CMK (cell line): ENCODE measurements around the gene SPG7.
A peak's percentile ranks its signal among the peaks of the same experiment; 100 is the strongest.

ENCODE experiments used
- DNase-seq: peaks from one replicate; pipeline ENCODE4 v3.0.0-alpha.2; 2010; ENCODE audit warnings: low read depth

Gene SPG7

GRCh38 chr16:89547291-89547690 is 39.1 kb downstream of the SPG7 start:
- DNase-seq: no peak

DNA sequence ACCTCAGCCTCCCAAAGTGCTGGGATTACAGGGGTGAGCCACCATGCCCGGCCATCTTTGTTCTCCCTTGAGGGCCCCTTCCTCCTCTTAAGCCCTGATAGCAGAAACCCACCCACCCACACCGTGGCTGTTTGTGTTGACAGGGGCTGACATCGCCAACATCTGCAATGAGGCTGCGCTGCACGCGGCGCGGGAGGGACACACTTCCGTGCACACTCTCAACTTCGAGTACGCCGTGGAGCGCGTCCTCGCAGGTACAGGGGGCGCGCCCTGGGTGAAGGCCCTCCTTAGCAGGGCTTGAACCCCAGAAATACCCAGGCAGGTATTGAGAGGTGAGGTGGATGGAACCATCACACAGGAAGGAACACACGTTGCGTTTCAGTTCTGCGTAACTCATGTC is 39.7 kb downstream of the SPG7 start:
- DNase-seq: no peak

- no peak for DNase-seq
These were observed 40.3 kb downstream of the SPG7 start for GRCh38 chr16:89548344-89549006.

- no peak for DNase-seq
These were observed 41.0 kb downstream of the SPG7 start for GRCh38 chr16:89549007-89549700.

DNA sequence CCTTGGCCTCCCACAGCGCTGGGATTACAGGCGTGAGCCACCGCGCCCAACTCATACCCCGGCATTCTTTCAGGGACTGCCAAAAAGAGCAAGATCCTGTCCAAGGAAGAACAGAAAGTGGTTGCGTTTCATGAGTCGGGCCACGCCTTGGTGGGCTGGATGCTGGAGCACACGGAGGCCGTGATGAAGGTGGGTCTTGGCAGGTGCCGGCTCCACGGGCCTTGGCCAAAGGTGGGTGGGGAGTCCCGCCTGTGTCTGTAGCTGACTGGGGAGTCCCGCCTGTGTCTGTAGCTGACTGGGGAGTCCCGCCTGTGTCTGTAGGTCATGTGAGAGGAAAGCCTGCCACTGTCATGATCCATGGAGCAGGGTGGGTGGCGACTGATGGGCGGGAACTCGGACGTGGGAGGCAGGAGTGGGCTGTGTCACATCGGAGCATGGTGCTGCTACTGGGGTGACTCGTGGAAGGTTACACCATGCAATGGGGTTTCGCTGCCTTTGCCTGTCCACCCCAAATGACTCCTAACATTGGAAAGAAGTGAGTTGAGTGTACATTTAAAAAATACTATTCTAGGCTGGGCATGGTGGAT is 42.3 kb downstream of the SPG7 start:
- no peak for DNase-seq

DNA sequence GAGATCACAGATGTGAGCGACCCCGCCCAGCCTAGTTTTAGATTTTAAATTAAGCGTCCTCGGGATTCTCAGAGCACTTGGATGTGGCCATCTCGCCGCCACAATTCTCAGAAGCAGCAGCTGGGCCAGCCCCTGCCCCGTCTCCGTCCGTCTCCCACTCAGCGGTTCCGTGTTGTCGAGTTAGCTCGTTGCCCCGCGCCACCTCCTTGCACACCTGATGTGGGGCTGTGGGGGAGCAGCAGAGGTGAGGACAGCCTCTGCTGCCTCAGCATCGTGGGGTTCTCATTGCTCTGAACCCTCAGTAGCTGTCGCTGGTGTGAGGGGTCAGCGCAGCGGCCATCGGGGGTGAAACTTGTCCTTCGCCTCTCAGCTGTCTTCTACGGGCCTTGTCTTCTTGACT is 44.1 kb downstream of the SPG7 start:
- DNase-seq: no peak

GRCh38 chr16:89552913-89553312 is 44.7 kb downstream of the SPG7 start:
- DNase-seq: no peak

DNA sequence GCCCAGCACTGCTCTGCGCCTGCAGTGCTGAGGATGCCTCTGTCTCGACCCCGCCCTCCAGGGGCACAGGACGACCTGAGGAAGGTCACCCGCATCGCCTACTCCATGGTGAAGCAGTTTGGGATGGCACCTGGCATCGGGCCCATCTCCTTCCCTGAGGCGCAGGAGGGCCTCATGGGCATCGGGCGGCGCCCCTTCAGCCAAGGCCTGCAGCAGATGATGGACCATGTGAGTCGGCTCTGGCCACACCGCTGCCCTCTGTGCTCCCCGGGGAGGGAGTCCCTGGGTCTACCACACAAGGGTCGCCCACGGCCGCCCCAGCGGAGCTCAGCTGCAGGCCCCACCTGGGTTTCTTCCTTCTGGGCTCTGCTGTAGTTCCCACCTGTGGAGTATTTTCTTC is 45.5 kb downstream of the SPG7 start:
- DNase-seq: no peak

DNA sequence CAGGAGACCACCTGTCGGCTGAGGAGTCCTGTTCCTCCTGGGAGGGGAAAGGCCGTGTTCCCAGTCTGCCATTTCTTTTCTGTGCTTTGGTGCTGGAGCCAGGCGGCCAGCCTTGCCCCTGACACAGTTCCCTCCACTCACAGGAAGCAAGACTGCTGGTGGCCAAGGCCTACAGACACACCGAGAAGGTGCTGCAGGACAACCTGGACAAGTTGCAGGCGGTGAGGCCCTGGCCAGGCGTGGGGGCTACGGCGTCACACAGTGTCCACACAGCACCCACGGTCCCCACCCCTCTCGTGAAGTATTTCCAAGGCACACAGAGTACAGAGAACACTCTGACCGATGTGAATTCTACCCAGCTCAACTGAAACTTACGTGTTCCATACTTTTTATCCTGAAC is 46.1 kb downstream of the SPG7 start:
- DNase-seq: no peak

DNA sequence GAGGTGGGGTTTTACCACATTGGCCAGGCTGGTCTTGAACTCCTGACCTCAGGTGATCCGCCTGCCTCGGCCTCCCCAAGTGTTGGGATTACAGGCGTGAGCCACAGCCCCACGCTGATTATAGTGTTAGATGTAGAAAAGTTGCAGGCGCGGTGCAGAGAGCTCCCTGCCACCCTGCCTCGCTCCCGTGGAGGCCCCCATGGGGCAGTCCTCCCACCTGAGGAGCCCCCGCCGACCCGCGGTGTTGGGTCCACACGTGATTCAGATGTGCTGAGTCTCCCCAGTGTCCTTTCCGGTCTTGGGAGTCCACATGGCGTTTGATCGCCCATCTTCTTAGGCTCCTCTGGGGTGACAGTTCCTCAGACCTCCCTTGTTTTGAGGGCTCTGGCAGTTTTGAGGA is 47.1 kb downstream of the SPG7 start:
- no peak for DNase-seq

- no peak for DNase-seq
These were observed 47.6 kb downstream of the SPG7 start for GRCh38 chr16:89555780-89556179.

GRCh38 chr16:89556750-89557689 is 48.8 kb downstream of the SPG7 start:
- no peak for DNase-seq

- DNase-seq: no peak
These were observed 49.7 kb downstream of the SPG7 start for GRCh38 chr16:89557690-89558490.

DNA sequence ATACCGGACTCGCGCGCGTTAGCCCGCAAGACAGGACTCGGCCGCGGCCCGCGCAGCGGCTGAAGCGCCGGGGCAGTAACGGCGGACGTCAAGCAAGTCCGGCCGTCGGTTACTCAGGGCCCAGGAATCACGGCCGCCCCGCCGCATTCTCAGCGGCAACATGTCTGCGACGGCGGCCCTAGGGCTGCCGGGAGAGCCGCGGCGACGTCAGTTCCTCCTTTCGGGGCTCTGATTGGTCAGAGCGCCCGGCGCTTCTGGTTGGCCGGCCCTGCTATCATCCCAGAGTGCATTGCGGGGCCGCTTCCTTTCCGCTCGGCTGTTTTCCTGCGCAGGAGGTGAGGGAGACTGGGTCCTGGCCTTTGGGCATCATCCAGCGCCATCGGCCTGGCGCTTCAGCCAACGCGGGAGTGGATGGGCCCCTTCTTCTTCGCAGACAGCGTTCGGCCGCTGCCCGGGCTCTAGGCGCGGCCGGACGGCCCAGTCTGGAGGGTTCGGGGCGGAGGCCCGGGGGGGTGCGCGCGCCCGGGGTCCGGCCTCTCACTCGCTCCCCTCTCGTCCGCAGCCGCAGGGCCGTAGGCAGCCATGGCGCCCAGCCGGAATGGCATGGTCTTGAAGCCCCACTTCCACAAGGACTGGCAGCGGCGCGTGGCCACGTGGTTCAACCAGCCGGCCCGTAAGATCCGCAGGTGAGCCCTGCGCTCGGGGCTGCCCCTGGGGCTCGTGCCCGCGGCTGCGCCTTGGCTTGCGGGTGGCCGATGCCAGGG is 52.4 kb downstream of the SPG7 start, which contains the start of gene RPL13:
Gene RPL13 (plus strand): TSS at position 305 of the 764 bp plus-strand sequence. CDS start 278 bp downstream, at position 583.
- DNase-seq: peak; percentile 89

DNA sequence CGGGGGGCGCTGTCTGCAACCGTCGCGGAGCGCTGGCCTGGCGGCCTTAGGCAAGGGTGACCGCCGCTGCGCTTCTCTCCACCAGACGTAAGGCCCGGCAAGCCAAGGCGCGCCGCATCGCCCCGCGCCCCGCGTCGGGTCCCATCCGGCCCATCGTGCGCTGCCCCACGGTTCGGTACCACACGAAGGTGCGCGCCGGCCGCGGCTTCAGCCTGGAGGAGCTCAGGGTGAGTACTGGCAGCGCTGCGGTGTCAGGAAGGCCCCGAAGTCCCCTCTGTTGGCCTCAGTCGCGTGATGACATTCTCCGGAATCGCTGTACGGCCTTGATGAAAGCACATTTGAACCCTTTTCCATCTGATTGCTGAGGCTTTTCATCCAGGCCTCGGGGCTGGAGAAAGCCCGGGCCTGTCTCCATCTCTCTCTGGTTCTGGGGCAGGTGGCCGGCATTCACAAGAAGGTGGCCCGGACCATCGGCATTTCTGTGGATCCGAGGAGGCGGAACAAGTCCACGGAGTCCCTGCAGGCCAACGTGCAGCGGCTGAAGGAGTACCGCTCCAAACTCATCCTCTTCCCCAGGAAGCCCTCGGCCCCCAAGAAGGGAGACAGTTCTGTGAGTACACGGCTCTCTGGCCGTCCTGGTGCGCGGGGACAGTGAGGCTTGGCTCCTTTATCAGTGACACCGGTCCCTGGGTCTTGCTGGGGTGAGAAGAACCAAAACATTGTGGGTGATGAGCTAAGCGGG is 53.1 kb downstream of the SPG7 start:
- DNase-seq: no peak

- no peak for DNase-seq
These were observed 53.8 kb downstream of the SPG7 start for GRCh38 chr16:89561884-89562599.

DNA sequence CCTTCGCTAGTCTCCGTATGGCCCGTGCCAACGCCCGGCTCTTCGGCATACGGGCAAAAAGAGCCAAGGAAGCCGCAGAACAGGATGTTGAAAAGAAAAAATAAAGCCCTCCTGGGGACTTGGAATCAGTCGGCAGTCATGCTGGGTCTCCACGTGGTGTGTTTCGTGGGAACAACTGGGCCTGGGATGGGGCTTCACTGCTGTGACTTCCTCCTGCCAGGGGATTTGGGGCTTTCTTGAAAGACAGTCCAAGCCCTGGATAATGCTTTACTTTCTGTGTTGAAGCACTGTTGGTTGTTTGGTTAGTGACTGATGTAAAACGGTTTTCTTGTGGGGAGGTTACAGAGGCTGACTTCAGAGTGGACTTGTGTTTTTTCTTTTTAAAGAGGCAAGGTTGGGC is 54.7 kb downstream of the SPG7 start:
- no peak for DNase-seq

DNA sequence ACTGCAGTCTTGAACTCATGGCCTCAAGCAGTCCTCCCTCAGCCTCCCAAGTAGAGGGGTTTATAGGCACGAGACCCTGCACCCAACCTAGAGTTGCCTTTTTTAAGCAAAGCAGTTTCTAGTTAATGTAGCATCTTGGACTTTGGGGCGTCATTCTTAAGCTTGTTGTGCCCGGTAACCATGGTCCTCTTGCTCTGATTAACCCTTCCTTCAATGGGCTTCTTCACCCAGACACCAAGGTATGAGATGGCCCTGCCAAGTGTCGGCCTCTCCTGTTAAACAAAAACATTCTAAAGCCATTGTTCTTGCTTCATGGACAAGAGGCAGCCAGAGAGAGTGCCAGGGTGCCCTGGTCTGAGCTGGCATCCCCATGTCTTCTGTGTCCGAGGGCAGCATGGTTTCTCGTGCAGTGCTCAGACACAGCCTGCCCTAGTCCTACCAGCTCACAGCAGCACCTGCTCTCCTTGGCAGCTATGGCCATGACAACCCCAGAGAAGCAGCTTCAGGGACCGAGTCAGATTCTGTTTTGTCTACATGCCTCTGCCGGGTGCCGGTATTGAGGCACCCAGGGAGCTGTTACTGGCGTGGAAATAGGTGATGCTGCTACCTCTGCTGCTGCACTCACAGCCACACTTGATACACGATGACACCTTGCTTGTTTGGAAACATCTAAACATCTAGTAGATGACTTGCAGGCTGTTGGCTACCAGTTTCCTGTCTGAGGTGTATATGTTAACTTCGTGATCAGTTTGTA is 55.6 kb downstream of the SPG7 start:
- DNase-seq: no peak
